Stimulated activated effector memory CD8-positive, alpha-beta T cell treated with anti-CD3 and anti-CD28 coated beads, Interleukin-12 subunit alpha, Interleukin-12 subunit beta, amount 100 ng/mL, for 72 hours (primary cell): Measurements from ENCODE around the gene TPST2.
"Not testable (repeated sequence)": the region's sequence is repeated elsewhere in the genome, so short reads cannot be mapped to it uniquely, and the experiment has no call there.

Experiments
- ATAC-seq: fragments of 150-1000 bp; cut with Tn5 transposase; 2 replicates; pipeline ENCODE4 v1.10.0; 2021
- DNase-seq, 2 donors: peaks; one replicate each; pipeline ENCODE4 v3.0.0; 2021 to 2022; ENCODE audit warnings: low spot score in 2 of 2
- H3K27ac Mint-ChIP-seq: one replicate; pipeline ENCODE4 v1.8.0; 2022; ENCODE audit warnings: mild to moderate bottlenecking, mixed read lengths
- H3K36me3 Mint-ChIP-seq: one replicate; pipeline ENCODE4 v1.8.0; 2022; ENCODE audit warnings: mild to moderate bottlenecking, mixed read lengths
- H3K4me1 Mint-ChIP-seq: one replicate; pipeline ENCODE4 v1.8.0; 2022; ENCODE audit warnings: mixed read lengths
- H3K4me3 Mint-ChIP-seq: one replicate; pipeline ENCODE4 v1.8.0; 2022; ENCODE audit warnings: mild to moderate bottlenecking, mixed read lengths
- H3K9me3 Mint-ChIP-seq: one replicate; pipeline ENCODE4 v1.8.0; 2022; ENCODE audit warnings: mixed read lengths

Gene TPST2

DNA sequence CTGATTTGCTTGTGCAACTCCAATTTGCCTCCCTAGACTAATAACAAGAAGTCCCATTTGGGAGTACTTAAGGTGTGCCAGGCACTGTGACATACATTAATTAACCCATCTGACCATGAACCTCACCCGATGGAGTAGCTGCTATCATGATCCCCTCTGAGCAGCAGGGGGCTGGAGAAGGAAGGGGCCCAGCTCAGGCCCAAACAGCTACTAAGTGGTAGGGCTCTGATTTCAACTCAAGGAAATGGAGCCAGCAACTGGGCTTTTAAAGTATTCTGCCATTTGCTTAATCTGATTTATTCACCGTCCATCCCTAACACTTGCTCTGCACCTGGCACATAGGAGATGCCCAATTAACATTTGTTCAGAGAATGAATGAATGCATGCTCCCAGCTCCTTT is 26.7 kb upstream of the TPST2 start:
- DNase-seq (no peak), ATAC-seq (no peak)
- Mint-ChIP-seq H3K36me3 (peaks cover 6% of the 10 kb centered on the region), H3K27ac (peak overlapping the region; percentile 3), H3K4me1 (peaks cover 33% of the 10 kb centered on the region), H3K4me3 (no peak overlapping the region), H3K9me3 (no peaks in the 10 kb centered on the region)

DNA sequence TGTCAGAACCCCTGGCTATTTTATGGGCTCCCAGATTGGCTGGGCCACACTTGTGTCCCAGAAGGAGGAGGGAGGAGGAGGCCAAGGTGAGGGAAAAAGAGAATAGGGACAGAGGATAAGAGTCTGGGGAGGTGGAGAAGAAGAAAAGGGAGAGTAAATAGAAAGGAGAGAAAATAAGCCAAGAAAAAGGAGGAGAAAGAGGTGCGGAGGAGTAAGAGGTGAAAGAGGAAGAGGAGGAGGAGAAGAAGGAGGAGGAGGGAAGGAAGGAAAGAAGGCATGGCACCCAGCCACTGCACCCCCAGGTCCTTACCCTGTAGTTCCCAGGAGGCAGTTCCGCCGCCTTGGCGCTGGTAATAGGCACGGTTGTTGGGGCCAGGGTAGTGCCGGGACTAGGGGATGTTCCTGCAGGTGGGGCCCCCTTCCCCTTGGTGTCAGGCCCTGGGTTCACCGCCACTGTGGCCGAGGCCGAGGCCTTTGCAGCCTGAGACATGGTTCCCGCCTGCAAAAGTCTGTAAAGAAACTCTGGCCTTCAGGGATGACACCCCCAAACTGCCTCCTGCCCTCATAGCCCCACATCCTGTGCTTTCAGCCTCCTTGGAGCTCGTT is 26.0 kb upstream of the TPST2 start:
- Mint-ChIP-seq H3K9me3 (no peaks in the 10 kb centered on the region), H3K27ac (peak overlapping the region; percentile 3), H3K4me1 (peaks cover 33% of the 10 kb centered on the region), H3K4me3 (no peak overlapping the region), H3K36me3 (peaks cover 6% of the 10 kb centered on the region)
- DNase-seq = no peak
- ATAC-seq = no peak

DNA sequence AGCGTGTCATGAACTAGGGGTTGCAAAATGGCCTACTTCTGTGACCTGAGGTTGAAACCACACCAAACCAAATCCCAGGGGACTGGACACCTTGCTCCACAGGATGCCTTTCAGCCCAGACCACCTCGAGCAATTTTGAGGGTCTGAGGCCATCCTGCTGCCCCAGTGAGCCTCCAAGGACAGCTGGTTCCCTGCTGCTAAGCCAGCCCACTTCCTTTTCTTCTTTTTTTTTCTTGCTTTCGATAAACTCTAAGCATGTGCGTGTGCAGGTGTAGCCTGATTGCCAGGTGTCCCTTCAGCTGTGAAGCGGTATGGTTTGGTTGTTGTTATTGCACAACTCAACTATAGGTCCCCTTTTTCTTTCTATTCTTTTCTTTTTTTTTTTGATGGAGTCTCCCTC is 25.2 kb upstream of the TPST2 start:
- Mint-ChIP-seq H3K27ac (no peak overlapping the region), H3K4me3 (no peak overlapping the region), H3K4me1 (peaks cover 41% of the 10 kb centered on the region), H3K36me3 (peaks cover 10% of the 10 kb centered on the region), H3K9me3 (no peaks in the 10 kb centered on the region)
- DNase-seq (no peak), ATAC-seq (no peak)

DNA sequence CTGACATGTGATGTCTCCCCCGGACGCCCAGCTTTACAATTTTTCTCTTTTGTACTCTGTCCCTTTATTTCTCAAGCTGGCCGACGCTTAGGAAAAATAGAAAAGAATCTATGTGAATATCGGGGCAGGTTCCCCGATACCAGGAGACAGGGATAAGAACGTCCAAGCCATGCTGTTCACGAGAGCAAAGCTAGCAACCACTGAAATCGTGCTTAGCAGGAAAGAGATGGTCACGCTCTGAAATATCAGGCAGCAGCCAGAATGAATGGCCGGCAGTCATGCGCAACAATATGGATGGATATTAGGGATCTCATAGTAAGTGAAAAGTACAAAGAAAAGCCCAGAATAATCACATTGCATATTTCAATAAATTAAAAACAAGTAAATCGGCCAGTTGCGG is 24.4 kb upstream of the TPST2 start:
- ATAC-seq = no peak
- no peak for DNase-seq
- Mint-ChIP-seq H3K4me3 (no peak overlapping the region), H3K9me3 (no peaks in the 10 kb centered on the region), H3K36me3 (peaks cover 12% of the 10 kb centered on the region), H3K27ac (no peak overlapping the region), H3K4me1 (peaks cover 41% of the 10 kb centered on the region)

DNA sequence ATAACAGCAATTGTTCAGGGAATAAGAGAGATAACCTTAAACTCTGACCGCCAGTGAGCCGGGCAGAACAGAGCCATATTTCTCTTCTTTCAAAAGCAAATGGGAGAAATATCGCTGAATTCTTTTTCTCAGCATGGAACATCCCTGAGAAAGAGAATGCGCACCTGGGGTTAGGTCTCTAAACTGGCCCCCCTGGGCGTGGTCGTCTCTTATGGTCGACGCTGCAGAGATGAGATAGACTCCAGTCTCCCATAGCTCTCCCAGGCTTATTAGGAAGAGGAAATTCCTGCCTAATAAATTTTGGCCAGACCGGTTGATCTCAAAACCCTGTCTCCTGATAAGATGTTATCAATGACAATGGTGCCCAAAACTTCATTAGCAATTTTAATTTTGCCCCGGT is 23.8 kb upstream of the TPST2 start:
- H3K9me3 Mint-ChIP-seq, H3K27ac Mint-ChIP-seq, H3K4me3 Mint-ChIP-seq, DNase-seq, ATAC-seq: not testable (repeated sequence)
- H3K4me1 Mint-ChIP-seq = peaks cover 41% of the 10 kb centered on the region
- peaks cover 12% of the 10 kb centered on the region for H3K36me3 Mint-ChIP-seq

DNA sequence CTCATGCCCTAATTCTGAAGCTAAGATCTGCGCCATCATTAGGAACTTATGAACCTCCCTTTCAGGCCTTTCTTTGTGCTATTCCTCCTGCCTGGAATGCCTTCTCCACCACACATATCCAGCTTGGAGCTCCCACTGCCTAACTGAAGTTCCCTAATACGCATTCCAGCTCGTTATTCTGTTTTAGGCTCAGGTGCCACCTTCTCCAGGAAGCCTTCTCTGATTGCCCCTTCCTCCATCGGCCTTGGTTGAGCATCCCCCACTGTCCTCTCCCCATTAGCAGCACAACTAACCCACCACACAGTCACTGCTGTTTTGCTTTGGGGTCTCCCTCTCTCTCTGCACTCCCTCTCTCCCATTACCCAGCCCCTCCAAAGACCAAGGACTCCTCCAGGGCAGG is 22.7 kb upstream of the TPST2 start:
- H3K9me3 Mint-ChIP-seq = no peaks in the 10 kb centered on the region
- peak overlapping the region; percentile 46 for H3K27ac Mint-ChIP-seq
- ATAC-seq = no peak
- no peak for DNase-seq
- no peak overlapping the region for H3K4me3 Mint-ChIP-seq
- H3K36me3 Mint-ChIP-seq = peaks cover 12% of the 10 kb centered on the region
- peaks cover 40% of the 10 kb centered on the region for H3K4me1 Mint-ChIP-seq

DNA sequence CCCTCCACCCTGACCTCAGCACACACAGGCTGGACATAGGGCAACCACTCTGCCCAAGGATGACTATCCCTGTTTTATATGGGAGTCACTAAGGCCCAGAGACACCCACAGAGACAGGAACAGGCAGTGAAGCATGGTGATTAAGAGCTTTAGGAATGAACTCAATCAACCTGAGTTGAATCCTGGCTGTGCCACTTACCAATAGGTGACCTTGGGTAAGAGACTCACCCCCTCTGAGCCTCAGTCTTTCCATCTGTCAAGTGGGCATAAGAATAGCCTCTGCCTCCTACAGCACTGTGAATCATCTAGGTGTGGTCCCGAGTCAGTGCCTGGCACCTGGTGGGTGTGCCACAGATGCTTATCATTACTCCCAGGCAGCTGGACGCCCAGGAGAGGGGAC is 21.1 kb upstream of the TPST2 start:
- peaks cover 35% of the 10 kb centered on the region for H3K4me1 Mint-ChIP-seq
- peak overlapping the region; percentile 89 for H3K27ac Mint-ChIP-seq
- no peaks in the 10 kb centered on the region for H3K9me3 Mint-ChIP-seq
- DNase-seq (no peak), ATAC-seq (peak; percentile 64)
- peaks cover 12% of the 10 kb centered on the region for H3K36me3 Mint-ChIP-seq
- H3K4me3 Mint-ChIP-seq = peak overlapping the region; percentile 66

DNA sequence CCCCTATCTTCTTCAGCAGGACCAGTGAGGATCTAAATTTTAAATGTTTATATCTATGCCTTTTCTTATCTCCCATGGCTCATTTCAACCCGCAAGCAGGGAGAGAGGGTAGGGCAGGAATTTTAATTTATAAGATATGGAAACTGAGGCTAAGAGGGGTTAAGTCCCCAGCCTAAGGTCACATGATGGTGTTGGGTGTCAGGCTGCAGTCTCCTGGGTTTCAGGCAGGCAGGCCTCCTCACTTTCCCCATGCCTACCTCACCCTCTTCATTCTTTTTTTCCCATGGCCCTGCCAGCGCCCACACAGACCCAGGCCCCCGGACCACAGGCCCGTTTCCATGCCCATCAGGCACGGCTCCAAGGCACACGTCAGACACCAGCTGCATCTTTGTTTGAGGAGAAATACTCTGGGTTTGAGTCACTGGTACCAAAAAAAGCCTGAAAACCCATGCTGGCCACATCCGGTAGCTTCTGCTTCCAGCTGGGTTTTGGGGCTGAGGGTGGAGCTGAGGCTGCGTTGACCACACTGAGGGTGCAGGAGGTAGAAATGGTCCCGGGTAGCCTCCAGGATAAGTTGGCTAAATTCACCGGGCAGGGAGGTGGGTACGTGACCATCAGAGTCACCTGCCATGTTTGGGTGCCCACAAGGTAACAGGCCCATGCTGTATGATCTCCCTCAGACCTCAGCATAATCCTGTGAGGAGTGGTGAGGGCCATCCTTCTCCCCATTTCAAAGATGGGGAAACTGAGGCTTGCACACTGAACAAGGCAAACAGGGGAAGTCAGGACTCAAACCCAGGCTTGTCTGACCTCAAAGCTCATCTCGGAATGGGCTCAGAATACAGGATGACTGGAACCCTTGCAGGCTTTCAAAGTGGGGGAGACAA is 20.4 kb upstream of the TPST2 start:
- Mint-ChIP-seq H3K9me3 (no peaks in the 10 kb centered on the region), H3K4me1 (peaks cover 35% of the 10 kb centered on the region), H3K4me3 (peak overlapping the region; percentile 66), H3K27ac (peak overlapping the region; percentile 89), H3K36me3 (peaks cover 12% of the 10 kb centered on the region)
- peak; percentile 35 to 79 for DNase-seq
- ATAC-seq = peak; percentile 93

DNA sequence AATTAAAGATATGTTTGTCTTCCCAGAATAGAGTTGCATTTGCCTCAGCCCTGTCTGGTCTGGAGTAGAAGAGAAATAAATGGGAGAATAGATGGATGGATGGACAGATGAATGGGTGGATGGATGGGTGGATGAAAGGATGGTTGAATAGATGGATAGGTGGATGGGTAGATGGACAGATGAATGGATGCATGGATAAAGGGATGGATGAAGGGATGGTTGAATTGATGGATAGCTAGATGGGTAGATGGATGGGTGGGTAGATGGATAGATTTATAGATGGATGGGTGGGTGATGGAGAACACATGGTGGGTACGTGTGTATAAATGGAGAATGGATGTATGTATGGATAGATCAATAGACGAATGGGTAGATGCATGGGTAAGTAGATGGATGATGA is 19.4 kb upstream of the TPST2 start:
- Mint-ChIP-seq H3K4me1 (peaks cover 38% of the 10 kb centered on the region), H3K36me3 (peaks cover 12% of the 10 kb centered on the region), H3K9me3 (no peaks in the 10 kb centered on the region), H3K27ac (peak overlapping the region; percentile 89), H3K4me3 (no peak overlapping the region)
- ATAC-seq (no peak), DNase-seq (no peak)

DNA sequence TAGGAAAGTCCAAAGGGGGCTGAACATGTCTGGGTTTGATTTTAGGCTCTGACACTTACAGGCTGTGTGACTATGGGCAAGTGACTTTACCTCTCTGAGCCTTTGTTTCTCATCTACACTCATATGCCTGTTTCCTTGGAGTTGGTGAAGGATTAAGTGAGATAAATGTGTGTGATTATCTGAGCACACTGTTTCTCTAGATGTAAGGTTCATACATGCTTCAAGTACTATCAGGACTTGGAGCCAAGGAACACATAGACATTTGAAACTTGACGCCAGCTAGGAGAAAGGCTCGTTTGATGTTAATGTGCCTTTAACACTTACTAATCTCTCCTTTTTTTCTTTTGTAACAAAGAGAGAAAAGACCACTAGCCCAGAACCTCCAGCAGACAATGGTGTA is 18.2 kb upstream of the TPST2 start:
- Mint-ChIP-seq H3K36me3 (peaks cover 11% of the 10 kb centered on the region), H3K4me3 (no peak overlapping the region), H3K9me3 (no peaks in the 10 kb centered on the region), H3K27ac (no peak overlapping the region), H3K4me1 (peaks cover 40% of the 10 kb centered on the region)
- DNase-seq = no peak
- ATAC-seq = no peak

DNA sequence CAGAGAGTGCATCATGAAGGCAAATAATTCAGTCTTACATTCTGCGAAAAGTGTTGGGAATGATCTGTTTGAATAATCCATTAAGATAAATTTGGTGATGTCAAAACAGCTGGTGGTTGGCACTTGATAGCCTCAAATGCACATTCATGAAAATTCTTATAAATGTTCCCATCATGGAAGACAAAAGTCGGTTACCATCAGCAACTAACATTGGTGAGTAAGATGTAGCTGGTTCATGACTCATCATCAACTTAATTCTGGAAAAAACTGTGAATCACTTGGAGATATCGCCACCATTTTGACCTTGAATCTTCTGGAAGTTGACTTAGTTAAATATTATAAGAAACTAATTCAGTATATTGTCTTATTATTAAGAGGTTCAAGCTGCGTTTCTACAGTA is 16.7 kb upstream of the TPST2 start:
- no peaks in the 10 kb centered on the region for H3K9me3 Mint-ChIP-seq
- no peak for ATAC-seq
- no peak overlapping the region for H3K27ac Mint-ChIP-seq
- peaks cover 36% of the 10 kb centered on the region for H3K4me1 Mint-ChIP-seq
- peaks cover 6% of the 10 kb centered on the region for H3K36me3 Mint-ChIP-seq
- DNase-seq = no peak
- no peak overlapping the region for H3K4me3 Mint-ChIP-seq

DNA sequence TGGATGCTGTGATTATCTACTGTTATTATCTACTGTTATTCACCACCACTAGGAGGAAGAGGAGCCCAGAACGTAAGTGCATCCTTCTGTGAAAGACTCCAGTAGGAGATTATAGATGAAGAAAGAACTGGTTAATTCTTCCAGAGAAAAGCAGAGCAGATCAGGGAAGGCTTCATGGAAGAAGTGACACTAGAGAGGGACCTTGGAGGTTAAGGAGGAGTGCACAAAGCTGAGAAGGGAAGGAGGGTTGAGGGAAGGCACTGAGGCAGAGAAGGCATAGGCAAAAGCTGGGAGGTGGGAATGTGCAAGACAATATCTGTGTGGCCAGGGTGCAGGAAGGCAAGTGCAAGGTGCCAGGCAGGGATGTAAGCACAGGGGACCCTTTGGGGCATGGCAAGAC is 14.4 kb upstream of the TPST2 start:
- peak overlapping the region; percentile 8 for H3K27ac Mint-ChIP-seq
- DNase-seq (no peak), ATAC-seq (no peak)
- peaks cover 28% of the 10 kb centered on the region for H3K4me1 Mint-ChIP-seq
- H3K36me3 Mint-ChIP-seq = no peaks in the 10 kb centered on the region
- no peak overlapping the region for H3K4me3 Mint-ChIP-seq
- H3K9me3 Mint-ChIP-seq = no peaks in the 10 kb centered on the region

DNA sequence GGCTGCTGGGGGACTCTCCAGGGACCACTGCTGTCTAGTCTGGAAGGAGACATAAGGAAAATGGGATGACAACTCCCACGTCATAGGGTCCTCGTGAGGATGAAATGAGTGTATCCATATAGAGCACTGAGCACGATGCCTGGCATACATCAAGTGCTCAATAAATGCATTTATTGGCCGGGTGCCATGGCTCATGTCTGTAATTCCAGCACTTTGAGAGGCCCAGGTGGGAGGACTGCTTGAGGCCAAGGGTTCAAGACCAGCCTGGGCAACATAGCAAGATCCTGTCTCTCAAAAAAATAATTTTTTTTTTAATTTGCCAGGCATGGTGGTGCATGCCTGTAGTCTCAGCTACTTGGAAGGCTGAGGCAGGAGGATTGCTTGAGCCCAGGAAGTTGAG is 12.2 kb upstream of the TPST2 start:
- Mint-ChIP-seq H3K4me3 (no peak overlapping the region), H3K36me3 (no peaks in the 10 kb centered on the region), H3K27ac (peak overlapping the region; percentile 11), H3K9me3 (no peaks in the 10 kb centered on the region), H3K4me1 (peaks cover 38% of the 10 kb centered on the region)
- no peak for ATAC-seq
- DNase-seq = no peak

DNA sequence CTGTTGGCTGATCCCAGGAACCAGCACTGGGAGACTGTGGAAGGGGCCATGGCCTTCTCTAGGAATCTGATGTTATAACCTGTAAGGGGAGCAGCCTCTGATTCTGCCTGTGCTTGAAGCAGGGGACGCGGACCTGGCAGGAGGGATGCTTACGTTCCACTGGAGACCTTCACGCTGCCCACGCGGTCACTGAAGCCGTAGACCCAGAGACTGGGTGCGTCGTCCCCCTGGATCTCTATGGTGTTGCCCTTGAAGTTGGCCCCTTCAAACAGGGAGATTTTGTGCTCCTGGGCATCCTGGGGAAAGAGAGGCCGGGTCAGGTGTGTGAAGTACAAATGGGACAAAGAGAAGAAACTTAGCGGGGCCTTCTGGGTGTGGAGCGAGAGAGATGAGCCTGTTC is 11.8 kb upstream of the TPST2 start:
- Mint-ChIP-seq H3K4me3 (no peak overlapping the region), H3K9me3 (no peaks in the 10 kb centered on the region), H3K27ac (peak overlapping the region; percentile 11), H3K36me3 (no peaks in the 10 kb centered on the region), H3K4me1 (peaks cover 42% of the 10 kb centered on the region)
- no peak for ATAC-seq
- no peak for DNase-seq

DNA sequence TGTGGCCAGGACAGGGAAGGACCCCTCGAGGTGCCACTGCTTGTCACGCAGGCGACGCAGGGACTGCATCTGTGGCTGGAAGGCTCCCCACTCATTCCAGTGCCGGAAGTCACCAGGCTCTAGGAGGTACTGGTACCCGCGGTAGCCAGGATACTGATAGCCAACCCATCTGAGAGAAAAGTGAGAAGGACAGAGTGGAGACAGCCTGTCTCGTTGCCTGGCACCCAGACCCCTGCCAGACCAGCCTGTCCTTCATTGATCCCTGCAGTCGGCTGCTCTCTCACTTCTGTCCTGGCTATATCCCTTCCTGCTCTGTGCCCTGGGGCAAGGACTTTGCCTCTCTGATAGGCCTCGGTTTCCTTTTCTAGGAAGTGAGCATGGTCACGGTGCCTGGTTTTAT is 9.6 kb upstream of the TPST2 start:
- Mint-ChIP-seq H3K9me3 (no peaks in the 10 kb centered on the region), H3K4me3 (no peak overlapping the region), H3K36me3 (no peaks in the 10 kb centered on the region), H3K27ac (no peak overlapping the region), H3K4me1 (peaks cover 50% of the 10 kb centered on the region)
- ATAC-seq (no peak), DNase-seq (no peak)

DNA sequence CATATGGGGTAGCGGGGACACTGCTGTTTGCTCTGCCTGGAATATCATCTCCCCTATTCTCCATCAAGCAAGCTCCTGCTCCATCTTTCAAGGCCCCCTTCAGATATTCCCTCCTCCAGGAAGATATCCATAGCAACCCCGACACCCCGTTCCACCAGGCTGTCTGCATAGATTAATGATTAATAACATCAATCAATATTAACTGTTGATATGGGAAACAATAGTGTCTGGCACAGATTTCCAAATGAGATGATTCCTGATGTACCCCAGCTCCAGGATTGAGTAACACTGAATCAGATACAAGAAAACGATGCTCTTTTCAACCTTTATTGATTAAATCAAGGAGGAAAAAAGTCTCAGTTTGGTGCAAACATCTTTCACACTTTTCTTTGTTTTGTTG is 7.5 kb upstream of the TPST2 start:
- ATAC-seq (no peak), DNase-seq (no peak)
- Mint-ChIP-seq H3K36me3 (no peaks in the 10 kb centered on the region), H3K9me3 (no peaks in the 10 kb centered on the region), H3K27ac (peak overlapping the region; percentile 58), H3K4me3 (no peak overlapping the region), H3K4me1 (peaks cover 64% of the 10 kb centered on the region)
